HL-60/S4 (cell line): Measurements from ENCODE around the gene BOLL.
"Not testable (repeated sequence)": the region's sequence is repeated elsewhere in the genome, so short reads cannot be mapped to it uniquely, and the experiment has no call there.

Source experiments
- in situ Hi-C: fragments of 300-500 bp; cut with MboI; formaldehyde crosslinking; loops from 2 replicates; pipeline ENCODE4 v1.14.3; 2022; ENCODE audit warnings: low sequenced_read_pairs

Gene BOLL

GRCh38 chr2:197707316-197708213 is 77.6 kb downstream of the BOLL start:
- in situ Hi-C loops = no loop called here

DNA sequence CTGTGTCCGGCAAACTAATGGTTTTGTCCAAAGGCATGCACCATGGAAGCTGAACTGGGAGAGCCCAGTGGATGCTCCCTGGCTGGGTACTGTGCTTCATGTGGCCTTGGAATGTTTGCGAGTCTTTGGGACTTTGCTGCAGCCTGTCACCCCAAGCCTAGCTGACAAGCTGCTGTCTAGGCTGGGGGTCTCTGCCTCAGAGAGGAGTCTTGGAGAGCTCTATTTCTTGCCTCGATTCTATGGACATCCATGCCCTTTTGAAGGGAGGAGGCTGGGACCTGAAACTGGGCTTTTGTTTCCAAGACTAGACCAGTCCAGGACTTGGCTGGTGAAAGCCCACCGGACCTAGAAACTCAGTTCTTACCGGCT is 78.3 kb downstream of the BOLL start:
- in situ Hi-C loops = no loop called here

- in situ Hi-C loops = no loop called here
Observed at GRCh38 chr2:197705912-197706838, 78.9 kb downstream of the BOLL start.

DNA sequence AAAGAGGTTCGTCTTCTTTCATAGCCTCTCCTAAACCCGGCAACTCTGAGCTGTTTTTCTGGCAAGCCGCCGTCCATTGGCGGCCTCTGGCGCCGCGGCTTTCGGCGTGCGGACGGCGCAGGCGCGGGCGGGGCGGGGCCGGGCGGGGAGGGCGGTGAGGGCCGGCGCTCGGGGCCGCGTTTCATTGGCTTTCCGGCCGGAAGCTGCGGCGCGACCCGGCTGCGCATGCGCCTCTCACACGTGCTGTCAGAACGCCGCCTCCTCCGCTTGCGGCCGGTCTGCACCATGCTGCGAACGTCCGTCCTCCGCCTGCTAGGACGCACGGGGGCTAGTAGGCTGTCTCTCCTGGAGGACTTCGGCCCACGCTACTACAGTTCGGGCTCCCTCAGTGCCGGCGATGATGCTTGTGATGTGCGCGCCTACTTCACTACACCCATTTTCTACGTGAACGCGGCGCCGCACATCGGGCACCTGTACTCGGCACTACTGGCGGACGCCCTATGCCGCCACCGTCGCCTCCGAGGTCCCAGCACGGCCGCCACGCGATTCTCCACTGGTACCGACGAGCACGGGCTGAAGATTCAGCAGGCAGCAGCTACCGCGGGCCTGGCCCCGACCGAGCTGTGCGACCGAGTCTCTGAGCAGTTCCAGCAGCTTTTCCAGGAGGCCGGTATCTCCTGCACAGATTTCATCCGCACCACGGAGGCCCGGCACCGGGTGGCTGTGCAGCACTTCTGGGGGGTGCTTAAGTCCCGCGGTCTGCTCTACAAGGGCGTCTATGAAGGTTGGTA is 79.8 kb downstream of the BOLL start, which contains the start of gene MARS2:
MARS2 (plus strand) TSS at position 249 of the 791 bp plus-strand sequence; CDS start at position 286, 37 bp downstream.
- in situ Hi-C loops = no loop called here

DNA sequence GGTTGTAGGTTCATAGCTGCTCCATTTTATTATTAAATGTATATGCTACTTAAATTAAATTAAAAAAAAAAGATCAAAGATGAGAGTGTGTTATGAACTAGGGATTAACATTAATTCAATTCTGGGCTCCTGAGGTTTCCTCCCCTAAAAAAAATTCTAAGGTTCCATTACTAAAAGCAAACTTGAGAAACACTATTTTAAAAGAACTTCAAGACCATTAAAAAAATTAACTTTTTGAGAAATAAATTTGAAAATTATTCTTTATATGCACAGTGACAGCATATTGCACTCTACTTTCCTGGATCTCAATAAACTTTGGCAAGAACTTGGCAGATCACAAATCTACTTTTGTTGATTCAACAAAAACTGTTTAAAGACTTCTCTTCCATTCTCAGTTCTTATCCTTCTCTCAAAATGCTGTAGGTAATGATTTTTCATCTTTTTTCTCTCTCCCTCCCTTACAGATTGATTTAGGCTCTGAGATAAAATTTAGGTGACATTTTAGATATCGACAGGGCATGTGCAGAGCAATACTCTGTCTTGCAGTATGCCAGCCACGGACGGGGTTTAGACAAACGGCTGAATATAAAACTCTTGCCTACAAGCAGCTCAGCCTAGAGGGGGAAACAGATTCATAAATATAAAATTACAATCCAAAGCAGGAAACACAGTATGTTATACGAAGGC is 80.5 kb downstream of the BOLL start:
- in situ Hi-C loops = no loop called here

GRCh38 chr2:197700960-197701359 is 84.2 kb downstream of the BOLL start:
- in situ Hi-C loops = no loop called here

DNA sequence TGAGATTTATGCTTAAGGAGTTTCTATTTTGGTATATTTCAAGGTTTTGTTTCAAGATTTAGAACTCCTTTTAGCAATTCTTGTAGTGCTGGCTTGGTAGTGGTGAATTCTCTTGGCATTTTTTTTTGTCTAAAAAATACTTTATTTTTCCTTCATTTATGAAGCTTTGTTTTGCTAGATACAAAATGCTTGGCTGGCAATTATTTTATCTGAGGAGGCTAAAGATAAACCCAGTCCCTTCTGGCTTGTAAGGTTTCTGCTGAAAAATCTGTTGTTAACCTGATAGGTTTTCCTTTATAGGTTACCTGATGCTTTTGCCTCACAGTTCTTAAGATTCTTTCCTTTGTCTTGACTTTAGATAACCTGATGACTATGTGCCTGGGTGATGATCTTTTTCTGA is 85.4 kb downstream of the BOLL start:
- in situ Hi-C loops = not testable (repeated sequence)

GRCh38 chr2:197696571-197696970 is 88.5 kb downstream of the BOLL start:
- in situ Hi-C loops = not testable (repeated sequence)

- in situ Hi-C loops = not testable (repeated sequence)
Observed at GRCh38 chr2:197695971-197696370, 89.1 kb downstream of the BOLL start.

DNA sequence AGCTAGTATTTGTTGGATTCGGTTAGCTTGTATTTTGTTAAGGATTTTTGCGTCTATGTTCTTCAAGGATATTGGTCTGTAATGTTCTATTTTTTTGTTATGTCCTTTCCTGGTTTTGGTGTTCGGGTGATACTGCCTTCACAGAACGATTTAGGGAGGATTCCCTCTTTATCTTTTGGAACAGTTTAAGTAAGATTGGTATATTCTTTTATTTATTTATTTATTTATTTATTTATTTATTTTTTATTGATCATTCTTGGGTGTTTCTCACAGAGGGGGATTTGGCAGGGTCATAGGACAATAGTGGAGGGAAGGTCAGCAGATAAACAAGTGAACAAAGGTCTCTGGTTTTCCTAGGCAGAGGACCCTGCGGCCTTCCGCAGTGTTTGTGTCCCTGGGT is 89.9 kb downstream of the BOLL start:
- in situ Hi-C loops = not testable (repeated sequence)

GRCh38 chr2:197677483-197677882 is 107.6 kb downstream of the BOLL start:
- in situ Hi-C loops = no loop called here

- in situ Hi-C loops = no loop called here
Observed at GRCh38 chr2:197677056-197677455, 108.1 kb downstream of the BOLL start.
